ENCODE measurements around the gene PHF13.

Gene PHF13

DNA sequence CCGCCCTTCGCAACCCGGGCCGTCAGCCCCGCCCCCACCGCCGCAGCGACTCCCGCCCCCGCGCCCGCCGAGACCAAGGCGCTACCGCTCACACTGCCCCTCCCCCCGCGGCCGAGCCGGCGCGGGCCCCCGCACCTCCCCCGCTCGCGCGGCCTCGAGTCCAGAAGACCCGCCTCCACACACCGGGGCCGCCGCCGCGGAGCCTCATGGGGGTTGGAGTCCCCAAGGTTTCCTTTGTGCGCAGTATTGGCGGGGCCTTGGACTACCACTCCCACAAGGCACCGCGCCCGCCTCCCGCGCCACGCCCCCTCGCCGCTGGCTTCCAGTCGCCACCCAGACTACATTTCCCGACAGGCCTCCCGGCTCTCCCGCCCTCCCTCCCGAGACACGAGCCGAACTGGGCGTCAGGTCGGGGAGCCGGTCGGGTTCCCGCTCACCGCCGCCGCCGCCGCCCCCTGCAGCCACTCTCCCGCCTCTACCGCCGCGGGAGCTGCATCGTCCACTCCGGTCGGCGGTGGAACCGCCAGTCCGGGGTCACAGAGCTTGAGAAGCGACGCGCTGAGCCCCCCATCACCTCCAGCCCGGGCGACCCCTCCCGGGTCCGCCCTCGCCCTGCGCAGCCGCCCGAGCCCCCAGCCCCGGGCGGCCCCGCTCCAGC lies at the start of gene PHF13:
TSS of gene PHF13 (plus strand) at position 371 of the 658 bp plus-strand sequence. CDS start 336 bp downstream, outside the sequence.
- peak; percentile 100 for DNase-seq

DNA sequence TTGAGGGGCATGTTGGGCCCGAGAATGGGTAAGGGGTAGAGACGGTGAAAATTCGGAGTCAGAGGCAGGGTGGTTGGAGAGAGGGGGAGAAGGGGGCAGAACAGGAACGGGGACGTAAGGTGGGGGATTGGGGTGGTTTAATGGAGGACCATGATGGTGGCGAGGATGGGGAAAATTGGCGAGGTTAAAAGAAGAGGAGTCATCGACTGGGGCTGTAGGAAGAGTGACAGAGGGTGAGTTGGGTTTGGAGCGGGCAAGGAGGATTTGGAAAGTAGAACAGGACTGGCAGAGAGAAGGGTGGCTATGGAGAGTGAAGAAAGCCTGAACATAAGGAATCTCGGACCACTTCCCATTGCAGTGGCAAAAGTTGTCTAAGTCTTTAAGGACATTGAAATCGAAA lies 44.5 kb upstream of the PHF13 start:
- DNase-seq: no peak

DNA sequence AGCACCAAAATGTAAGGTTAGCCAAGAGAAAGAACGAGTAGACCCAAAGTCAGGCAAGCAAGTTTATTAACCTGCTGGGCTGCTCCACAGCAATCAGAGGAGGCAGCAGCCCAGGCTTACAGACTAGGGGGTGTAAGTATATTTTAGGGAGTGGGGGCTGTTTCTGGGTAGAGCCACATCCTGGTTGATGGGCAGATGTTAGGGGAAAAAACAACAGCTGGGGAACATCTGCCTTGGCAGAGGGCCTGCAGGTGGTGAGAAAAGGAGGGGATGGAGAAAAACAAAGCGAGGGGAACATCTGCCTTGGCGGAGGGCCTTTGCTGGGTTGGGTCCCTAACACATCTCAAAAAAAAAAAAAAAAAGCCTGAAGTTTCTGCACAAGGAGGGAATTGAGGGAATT lies 43.4 kb upstream of the PHF13 start:
- no peak for DNase-seq

DNA sequence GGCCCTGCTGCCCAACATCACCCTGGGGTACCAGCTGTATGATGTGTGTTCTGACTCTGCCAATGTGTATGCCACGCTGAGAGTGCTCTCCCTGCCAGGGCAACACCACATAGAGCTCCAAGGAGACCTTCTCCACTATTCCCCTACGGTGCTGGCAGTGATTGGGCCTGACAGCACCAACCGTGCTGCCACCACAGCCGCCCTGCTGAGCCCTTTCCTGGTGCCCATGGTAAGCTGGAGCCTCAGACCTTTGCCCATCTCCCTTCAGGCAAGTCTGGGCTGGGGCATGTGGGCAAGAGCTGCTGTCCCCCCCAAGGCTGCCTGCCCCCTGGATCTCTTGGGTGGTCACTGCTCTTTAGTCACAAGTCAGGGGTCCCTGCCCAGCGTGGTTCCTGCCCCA lies 42.5 kb upstream of the PHF13 start:
- no peak for DNase-seq

DNA sequence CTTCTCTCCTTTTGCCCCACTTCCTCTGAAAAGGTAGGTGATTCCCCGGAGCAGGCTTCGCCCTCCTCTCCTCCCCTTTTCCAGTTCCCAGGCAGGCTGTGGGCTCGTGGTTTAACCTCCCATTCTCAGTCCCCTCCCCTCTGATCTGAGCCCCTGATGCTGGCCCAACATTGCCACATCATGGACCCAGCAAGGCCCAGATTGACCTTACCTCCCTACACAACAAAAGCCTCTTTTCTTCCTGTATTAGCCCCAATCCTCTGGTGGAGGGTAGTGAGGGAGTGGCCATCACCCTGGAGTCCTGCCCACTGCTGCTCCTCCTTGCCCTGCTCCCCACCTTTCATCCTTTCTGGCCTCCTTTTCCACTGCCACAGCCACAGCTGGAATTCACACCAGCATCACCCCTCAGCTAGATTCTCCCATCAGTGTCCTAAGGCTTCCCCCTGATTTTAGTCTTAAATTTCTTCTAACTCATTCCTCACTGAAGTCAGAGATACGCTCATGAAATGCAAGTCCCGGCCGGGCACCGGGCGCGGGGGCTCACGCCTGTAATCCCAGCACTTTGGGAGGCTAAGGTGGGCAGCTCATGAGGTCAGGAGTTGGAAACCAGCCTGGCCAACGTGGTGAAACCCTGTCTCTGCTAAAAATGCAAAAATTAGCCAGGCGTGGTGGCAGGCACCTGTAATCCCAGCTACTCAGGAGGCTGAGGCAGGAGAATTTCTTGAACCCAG lies 40.7 kb upstream of the PHF13 start:
- DNase-seq: no peak

DNA sequence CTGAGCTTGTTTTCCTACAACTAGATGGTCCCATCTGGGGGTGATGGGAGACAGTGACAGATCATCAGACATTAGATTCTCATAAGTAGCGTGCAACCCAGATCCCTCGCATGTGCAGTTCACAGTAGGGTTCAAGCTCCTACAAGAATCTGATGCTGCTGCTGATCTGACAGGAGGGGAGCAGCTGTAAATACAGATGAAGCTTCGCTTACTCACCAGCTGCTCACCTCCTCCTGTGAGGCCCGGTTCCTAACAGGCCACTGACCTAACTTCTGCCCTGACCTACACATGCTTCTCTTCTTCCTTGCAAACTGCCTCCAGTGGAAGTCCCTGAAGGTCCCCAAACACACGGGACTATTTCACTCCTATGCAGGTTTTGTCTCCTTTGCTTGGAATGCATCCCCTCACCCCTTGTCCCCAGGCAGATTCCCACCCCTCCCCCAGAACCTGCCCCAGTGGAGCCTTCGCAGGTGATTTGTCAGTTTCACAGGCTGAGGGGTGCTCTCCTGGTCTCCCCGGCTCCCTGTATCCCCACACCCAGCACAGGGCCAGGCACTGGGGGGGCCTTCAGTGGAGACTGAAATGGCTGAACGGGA lies 39.4 kb upstream of the PHF13 start:
- DNase-seq: no peak

DNA sequence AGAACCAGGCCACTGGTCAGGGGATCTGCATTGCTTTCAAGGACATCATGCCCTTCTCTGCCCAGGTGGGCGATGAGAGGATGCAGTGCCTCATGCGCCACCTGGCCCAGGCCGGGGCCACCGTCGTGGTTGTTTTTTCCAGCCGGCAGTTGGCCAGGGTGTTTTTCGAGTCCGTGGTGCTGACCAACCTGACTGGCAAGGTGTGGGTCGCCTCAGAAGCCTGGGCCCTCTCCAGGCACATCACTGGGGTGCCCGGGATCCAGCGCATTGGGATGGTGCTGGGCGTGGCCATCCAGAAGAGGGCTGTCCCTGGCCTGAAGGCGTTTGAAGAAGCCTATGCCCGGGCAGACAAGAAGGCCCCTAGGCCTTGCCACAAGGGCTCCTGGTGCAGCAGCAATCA lies 38.7 kb upstream of the PHF13 start:
- no peak for DNase-seq

DNA sequence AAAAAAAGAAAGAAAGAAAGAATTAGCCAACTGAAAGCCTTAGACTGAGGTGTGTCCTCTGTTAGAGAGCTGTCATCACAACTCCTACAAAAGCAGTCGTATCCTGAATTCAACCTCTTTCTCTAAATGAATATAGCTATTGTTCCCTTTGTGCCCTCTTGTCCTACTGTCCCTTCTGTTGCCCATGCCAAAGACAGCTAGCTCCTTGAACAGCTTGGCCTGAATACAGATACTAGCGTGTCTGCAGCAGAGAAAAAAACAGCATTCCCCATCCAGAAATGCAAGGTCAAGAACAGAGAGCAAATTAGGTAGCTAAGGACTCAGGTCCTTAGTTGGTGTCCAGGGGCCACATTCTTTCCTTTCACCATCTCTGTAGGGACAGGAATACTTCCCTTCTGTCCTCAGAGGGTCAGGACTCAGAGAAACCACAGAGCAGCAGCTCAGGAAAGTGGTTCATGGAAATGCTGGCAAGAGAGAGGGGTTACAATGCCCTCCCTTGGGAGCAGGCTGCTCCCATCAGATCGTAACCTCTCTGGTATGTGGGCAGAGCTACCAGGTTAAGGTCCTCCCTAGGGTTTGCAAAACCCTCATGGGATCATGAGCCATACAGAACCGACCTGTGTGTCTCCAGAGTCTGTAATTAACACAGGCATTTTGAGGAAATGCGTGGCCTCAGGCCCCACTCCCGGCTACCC lies 35.6 kb upstream of the PHF13 start:
- DNase-seq: no peak

DNA sequence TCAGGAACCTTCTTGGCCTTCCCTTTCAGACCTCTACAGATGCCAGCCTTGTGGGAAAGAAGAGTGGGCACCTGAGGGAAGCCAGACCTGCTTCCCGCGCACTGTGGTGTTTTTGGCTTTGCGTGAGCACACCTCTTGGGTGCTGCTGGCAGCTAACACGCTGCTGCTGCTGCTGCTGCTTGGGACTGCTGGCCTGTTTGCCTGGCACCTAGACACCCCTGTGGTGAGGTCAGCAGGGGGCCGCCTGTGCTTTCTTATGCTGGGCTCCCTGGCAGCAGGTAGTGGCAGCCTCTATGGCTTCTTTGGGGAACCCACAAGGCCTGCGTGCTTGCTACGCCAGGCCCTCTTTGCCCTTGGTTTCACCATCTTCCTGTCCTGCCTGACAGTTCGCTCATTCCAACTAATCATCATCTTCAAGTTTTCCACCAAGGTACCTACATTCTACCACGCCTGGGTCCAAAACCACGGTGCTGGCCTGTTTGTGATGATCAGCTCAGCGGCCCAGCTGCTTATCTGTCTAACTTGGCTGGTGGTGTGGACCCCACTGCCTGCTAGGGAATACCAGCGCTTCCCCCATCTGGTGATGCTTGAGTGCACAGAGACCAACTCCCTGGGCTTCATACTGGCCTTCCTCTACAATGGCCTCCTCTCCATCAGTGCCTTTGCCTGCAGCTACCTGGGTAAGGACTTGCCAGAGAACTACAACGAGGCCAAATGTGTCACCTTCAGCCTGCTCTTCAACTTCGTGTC lies 34.7 kb upstream of the PHF13 start:
- DNase-seq: no peak

DNA sequence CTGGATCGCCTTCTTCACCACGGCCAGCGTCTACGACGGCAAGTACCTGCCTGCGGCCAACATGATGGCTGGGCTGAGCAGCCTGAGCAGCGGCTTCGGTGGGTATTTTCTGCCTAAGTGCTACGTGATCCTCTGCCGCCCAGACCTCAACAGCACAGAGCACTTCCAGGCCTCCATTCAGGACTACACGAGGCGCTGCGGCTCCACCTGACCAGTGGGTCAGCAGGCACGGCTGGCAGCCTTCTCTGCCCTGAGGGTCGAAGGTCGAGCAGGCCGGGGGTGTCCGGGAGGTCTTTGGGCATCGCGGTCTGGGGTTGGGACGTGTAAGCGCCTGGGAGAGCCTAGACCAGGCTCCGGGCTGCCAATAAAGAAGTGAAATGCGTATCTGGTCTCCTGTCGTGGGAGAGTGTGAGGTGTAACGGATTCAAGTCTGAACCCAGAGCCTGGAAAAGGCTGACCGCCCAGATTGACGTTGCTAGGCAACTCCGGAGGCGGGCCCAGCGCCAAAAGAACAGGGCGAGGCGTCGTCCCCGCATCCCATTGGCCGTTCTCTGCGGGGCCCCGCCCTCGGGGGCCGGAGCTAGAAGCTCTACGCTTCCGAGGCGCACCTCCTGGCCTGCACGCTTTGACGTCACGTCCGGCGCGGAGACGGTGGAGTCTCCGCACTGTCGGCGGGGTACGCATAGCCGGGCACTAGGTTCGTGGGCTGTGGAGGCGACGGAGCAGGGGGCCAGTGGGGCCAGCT lies 34.0 kb upstream of the PHF13 start, which contains the start of gene ZBTB48:
TSS of gene ZBTB48 (plus strand) at position 621 of the 745 bp plus-strand sequence. CDS start 616 bp downstream, outside the sequence.
- peak; percentile 98 for DNase-seq

DNA sequence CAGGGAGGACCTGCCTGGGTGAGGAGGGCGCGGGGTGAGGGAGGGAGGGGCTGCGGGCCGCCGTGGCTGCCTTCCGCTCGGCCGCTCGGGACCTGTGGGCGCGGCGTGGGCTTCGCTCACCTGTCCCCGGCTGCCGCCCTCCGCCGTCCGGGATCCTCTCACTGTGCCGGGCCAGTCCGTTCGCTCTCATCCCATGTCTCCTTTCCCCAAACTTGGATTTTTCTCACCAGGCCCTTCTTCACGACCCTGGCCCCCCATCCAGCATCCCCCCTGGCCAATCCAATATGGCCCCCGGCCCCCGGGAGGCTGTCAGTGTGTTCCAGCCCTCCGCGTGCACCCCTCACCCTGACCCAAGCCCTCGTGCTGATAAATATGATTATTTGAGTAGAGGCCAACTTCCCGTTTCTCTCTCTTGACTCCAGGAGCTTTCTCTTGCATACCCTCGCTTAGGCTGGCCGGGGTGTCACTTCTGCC lies 33.4 kb upstream of the PHF13 start:
- no peak for DNase-seq

DNA sequence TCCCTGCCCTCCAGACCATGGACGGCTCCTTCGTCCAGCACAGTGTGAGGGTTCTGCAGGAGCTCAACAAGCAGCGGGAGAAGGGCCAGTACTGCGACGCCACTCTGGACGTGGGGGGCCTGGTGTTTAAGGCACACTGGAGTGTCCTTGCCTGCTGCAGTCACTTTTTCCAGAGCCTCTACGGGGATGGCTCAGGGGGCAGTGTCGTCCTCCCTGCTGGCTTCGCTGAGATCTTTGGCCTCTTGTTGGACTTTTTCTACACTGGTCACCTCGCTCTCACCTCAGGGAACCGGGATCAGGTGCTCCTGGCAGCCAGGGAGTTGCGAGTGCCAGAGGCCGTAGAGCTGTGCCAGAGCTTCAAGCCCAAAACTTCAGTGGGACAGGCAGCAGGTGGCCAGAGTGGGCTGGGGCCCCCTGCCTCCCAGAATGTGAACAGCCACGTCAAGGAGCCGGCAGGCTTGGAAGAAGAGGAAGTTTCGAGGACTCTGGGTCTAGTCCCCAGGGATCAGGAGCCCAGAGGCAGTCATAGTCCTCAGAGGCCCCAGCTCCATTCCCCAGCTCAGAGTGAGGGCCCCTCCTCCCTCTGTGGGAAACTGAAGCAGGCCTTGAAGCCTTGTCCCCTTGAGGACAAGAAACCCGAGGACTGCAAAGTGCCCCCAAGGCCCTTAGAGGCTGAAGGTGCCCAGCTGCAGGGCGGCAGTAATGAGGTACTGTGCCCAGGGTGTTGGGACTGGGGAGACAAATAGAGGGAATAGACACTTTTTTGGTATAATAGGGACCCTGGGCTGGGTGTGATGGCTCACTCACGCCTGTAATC lies 32.7 kb upstream of the PHF13 start:
- DNase-seq: no peak

DNA sequence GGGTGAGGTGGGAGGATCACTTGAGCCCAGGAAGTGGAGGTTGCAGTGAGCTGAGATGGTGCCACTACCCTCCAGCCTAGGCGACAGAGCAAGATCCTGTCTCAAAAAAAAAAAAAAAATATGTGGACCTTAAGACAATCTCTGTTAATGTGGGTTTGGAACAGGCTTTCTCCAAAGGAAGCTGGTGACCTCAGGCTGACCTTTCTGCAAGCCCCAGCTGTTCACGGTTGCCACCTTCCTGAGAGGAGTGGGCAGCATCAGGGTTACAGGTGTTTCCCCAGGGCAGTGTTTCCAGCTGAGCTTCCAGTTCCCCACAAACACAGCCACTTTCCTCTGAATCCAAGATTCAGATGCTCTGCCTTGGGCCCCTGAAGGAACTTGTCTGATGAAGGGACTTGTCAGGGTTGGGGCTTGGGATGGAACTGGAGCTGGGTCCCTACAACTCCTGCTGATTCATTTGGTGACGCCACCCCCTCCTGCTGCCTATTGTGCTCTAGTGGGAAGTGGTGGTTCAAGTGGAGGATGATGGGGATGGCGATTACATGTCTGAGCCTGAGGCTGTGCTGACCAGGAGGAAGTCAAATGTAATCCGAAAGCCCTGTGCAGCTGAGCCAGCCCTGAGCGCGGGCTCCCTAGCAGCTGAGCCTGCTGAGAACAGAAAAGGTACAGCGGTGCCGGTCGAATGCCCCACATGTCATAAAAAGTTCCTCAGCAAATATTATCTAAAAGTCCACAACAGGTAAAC lies 31.8 kb upstream of the PHF13 start:
- no peak for DNase-seq

DNA sequence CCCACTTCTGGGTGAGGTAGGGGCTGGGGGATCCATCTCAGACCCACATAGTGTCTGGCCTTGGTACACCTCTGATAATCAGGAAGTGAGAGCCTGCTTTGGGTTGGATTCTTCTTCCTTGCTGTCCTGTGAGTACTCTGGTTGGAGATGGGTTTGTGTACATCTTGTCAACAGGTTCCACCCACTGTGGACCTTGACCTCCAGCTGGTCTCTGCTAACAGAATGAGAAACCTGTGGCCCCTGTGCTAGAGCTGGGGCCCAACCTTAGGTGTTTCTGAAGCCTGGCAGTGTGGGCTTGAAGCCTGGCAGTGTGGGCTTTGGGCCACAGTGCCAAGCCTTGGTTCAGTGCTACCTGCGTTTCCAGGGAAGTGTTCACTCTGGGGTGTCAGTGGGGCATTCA lies 31.2 kb upstream of the PHF13 start:
- DNase-seq: no peak

DNA sequence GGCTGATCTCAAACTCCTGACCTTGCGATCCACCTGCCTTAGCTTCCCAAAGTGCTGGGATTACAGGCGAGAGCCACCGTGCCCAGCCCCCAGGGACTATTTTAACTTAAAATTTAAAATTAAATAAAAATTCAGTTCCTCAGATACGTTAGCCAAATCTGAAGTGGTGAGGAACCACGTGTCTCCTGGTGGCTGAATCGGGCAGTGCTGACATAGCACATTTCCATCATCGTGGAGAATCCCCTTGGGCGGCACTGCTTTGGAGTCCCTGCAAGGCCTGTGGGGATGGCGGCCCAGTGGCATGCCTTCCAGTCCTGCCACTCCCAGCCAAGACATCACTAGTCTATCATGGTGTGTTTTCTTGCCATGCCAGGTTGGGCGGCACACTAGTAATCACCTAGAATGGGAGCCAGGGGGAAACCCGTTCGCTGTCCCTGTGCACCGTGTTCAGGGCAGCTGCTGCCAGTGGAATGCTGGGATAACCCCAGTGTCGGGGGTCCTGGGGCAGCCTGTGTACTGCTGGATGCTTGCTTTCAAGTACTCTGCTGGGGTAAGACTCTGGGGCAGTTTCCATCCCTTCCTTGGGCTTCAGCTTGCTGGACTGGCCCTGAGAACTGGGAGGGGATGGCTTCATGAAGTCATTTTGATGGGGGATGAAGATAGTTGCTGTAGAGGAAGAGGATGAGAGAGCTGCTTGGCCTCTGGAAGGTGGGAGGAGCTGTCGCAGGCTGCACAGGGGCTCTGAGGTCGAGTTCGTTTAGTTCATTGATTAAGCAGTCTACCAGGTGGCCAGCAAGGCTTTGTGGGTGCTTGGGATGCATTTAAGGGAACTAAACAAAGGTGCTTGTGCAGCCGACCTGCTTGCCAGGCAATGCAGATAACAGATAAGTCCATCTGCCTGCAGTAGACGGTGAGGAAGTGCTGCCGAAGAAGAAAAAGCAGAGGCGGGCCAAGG lies 29.1 kb upstream of the PHF13 start:
- DNase-seq: no peak

DNA sequence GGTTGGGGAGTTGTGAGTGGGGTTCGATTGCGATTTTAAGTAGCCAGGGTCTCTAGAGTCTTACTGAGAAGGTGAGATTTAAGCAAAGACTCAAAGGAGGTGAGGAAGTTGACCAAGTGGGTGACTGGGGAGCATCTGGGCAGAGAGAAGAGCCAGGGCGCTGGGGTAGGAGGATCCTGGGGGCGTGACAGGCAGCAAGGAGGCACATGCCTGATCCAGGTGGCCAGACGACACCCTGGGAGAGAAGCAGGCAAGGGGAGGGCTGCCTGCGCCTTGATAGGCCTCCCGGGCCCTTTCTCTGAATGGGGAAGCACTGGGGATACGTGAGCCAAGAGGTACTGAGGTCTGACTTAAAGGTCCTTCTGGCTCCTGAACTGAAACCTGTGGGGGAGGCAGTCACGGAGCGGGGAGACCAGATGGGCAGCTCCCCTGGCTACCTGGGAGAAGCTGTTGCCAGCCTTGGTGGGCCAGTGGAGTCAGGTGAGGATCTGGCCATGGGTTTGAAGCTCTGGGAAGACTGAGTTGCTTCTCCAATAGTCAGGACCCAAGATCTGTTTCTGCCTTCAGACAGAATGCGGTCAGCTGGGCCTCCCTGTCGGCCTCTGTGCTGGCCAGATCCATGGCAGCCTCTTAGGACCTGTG lies 28.3 kb upstream of the PHF13 start:
- DNase-seq: no peak

DNA sequence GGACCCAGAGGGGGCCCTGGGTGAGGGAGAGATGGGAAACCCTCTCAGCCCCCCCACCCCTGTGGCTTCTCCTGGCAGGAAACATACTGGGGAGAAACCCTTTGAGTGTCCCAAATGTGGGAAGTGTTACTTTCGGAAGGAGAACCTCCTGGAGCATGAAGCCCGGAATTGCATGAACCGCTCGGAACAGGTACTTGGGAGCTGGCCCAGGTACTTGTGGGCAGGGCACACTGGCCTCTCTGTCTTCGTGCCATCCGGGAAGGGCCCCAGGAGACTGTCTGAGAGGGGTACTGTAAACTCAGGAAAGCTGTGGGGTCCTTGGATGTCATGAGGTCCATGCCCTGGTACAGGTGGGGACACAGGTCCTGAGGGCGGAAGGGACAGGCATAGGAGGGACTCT lies 27.7 kb upstream of the PHF13 start:
- no peak for DNase-seq

DNA sequence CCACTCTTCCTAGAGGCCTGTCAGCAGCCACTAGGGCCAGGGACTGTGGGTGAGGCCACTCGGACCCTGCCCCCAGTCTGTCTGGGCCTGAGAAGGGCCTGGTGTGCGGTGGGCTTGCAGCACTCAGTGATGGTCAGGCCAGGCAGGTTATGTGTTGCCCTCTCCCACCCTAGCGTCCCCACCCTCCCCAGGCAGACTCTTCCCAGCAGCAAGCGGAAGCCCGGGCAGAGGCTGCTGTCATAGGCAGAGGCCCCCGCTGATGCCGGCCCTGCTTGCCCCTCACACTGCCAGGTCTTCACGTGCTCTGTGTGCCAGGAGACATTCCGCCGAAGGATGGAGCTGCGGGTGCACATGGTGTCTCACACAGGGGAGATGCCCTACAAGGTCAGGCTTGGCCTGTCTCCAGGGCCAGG lies 27.1 kb upstream of the PHF13 start:
- no peak for DNase-seq
